NCI-H460 (cell line): ENCODE data around the gene FSTL5. TPM values are rescaled to one million over a fixed set of nuclear protein-coding genes. Genes with fewer than 3 reads are reported as not detected.
"Not testable (repeated sequence)": the region's sequence is repeated elsewhere in the genome, so short reads cannot be mapped to it uniquely, and the experiment has no call there.

Source experiments
- DNase-seq: peaks from one replicate; pipeline ENCODE4 v3.0.0-alpha.2; 2016; ENCODE audit warnings: low read depth; ENCODE audit errors: extremely low read depth
- polyA plus RNA-seq: library from polyadenylated mRNA; depleted of rRNA; stranded (reverse); fragments of >200 nt; gene quantifications from 2 replicates; pipeline ENCODE4 v1.2.3, GENCODE V29; 2014; cell fraction: nucleus; rRNA removed
- total RNA-seq: library from RNA; depleted of rRNA; stranded (reverse); fragments of >200 nt; shearing (Covaris generic); gene quantifications from 2 replicates; pipeline ENCODE4 v1.2.3, GENCODE V29; 2014; rRNA removed

Gene FSTL5
- total RNA-seq, result 0.02 TPM in 1 of 2 replicates, not detected in the other
- polyA plus RNA-seq, result not detected in 2 replicates

DNA sequence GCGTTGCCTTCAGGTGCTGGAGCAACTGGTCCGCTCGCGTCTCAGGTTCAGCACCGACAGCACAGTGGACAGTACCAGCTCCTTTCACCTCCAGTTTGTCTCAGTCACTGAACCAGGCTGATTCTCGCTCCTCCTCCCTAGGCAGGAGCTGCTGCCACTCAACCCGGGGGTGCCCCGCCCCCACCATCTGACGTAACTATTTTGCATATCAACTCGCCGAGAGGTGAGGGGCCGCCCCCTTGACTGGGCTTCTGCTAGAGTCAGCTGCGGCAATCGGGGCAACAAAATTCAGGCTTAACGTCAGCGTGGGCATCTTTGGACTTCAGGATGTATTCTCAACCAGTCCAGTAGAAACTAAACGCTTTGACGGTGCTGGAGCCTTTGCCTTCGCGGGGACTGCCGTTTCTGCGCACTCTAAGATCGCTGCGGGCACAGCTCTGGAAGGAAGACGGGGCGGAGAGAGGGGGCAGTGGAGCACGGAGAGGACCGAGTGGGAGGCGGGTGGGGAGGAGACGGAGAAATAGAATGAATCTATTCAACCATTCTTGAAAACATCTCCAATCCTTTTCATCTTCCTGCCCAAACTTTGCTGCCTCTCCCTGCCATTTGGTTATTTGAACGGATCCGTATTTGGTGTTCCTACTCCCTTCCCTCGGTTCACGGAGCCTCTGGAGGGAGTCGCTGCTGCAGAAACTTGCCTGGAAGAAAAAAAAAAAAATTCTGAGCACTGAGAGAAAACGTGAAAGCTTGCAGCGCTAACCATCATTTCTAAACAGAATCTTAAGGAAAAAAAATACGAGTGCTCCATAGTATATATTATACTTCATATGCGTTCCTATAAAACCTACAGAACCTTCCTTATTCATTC is at the start of gene FSTL5:
TSS of gene FSTL5 (minus strand) at position 109 of the 868 bp plus-strand sequence. CDS start 52,604 bp downstream, outside the sequence.
- peak; percentile 74 for DNase-seq

DNA sequence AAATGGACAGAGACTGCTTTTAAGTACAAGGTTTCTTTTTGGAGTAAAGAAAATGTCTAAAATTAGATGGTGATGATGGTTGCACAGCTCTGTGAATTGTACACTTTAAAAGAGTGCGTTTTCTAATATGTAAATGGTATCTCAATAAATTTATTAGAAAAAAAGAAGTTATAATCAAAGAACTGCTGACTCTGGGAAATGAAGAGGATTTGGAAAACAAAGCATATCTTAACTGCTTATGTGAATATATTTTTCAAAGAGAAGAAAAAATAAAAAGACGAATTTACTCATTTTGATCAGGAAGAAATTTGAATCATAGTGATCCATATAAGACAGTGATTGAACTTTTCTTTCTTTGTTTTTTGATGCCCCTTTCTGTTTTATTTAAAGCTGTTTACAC is 45.9 kb upstream of the FSTL5 start:
- DNase-seq, result no peak

DNA sequence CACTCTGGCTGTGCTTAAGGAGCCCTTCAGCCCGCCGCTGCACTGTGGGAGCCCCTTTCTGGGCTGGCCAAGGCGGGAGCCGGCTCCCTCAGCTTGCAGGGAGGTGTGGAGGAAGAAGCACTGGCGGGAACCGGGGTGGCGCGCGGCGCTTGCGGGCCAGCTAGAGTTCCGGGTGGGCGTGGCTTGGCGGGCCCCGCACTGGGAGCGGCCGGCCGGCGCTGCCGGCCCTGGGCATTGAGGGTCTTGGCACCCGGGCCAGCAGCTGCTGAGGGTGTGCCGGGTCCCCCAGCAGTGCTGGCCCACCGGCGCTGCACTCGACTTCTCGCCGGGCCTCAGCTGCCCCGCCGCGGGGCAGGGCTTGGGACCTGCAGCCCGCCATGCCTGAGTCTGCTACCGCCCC is 39.7 kb upstream of the FSTL5 start:
- not testable (repeated sequence) for DNase-seq

DNA sequence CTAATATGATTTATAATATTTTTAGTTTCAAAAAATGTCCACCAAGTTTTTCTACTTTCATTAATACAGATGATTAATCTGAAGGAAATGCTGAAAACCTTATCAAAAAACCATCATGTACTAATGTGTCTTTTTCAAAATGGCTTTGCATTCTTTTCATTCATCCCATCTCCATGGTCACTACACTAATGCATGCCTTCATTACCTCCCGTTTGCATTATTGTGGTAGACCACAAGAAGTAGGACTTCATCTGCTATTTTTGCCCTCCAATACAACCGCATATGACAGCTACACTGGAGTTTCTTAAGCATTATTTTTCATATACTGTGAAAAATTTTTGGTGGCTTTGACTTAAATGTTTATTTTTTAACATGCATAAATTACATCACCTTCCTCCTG is 37.9 kb upstream of the FSTL5 start:
- no peak for DNase-seq

DNA sequence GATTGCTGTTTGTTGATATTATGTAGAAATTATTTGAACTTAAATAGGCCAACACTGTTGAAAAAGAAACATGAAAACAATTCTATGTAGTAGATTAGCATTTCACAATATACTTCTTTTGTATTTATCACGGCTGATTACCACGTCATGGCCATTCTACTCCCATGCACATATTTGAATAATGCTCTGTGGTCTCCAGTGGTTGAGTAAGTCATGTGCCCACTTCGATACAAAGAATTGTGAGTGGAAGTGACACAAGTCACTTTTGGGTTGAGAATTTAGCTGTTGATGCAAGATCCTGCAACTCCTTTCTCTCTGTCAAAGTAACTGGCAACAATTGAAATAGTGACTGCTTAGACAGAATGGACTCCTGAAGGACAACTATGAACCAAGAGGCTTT is 6.7 kb upstream of the FSTL5 start:
- DNase-seq, result no peak

DNA sequence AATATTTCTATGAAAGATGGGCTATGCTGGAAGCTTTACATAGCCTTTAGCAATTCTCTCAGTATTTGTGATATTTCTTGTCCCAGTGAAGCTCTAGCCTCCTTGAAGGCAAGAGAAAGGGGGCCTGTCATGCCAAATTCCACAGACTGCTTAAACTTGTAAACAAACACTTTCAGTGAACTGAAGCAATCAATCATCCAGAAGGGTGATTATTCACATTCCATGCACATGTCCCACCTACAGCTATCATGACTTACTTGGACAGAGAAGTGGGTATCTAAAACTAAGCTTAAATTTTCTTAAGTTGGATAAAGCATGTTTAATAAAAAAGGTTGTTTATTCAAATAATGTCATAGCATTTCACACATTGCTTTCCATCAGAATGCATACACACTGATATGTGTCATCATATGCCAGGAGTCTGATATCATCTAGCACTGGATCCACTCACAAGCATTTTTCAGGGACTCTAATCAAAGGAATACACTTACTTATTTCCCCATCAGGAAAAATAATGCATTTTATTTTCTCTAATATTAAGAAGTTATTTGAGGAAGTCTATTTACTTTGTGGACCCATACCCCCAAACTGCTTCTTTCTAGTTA is 1.2 kb upstream of the FSTL5 start:
- DNase-seq, result no peak

DNA sequence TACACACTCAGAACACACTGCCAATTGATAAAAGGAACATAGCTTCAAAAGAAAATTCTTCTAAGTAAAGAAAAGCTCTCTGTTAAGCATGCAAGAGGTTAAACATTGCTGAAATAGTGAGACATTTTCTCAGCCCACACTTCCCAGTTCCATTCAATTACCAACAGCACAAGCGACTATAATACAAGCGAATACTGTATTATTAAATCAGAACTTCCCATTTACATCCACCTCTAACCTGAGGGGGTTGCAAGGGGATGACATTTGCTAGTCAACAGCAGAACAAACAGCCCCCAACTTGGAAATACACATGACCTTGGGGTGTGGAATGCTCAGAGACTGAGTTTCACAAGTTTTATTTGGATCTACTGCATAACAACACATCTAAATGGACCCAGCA is 1.1 kb downstream of the FSTL5 start:
- DNase-seq, result no peak

DNA sequence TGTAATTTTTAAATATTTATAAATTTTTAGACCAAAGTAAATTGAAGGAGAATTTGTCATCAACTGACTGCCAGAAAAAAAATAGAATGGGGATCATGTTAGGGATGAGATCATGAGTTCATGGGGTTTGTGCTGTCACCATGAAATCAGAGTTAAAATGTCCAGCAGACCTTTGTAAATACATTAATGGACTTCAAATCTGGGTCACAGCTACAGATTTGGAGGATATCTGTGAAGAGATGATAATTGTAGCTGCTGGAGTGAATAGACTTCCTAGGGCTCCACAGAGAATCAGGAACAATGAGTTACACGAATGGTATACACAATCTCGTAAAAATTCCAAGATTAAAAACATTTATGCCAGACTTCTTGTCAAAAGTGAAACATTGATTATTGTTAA is 6.6 kb downstream of the FSTL5 start:
- no peak for DNase-seq

DNA sequence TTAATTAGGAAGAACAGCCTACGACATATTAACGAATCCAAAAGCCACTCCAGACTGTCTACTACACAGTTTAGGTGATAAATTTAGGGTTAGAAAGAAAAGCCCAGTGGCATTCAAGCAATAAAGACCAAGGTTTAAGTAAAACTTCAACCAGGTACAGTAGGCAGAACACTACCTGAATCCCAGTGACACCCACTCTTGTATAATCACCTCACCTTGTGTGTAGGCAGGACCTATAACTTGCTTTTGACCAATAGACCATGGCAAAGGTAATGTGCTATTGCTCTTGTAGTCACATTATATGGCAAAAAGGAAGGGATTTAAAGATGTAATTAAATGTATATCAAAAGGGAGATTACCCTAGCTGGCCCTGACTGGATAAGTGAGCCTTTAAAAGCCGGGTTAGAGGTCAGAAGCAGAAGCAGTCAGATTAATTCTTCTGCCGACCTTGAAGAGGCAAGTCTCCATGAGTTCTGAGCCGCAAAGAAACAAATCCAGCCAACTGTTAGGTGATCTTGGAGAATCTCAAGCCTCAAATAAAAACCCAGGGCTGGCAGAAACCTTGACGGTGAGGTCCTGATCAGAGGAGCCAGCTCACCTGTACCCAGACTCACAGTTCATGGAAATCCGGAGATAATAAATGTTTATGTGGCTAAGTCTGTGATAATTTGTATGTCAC is 8.8 kb downstream of the FSTL5 start:
- no peak for DNase-seq

DNA sequence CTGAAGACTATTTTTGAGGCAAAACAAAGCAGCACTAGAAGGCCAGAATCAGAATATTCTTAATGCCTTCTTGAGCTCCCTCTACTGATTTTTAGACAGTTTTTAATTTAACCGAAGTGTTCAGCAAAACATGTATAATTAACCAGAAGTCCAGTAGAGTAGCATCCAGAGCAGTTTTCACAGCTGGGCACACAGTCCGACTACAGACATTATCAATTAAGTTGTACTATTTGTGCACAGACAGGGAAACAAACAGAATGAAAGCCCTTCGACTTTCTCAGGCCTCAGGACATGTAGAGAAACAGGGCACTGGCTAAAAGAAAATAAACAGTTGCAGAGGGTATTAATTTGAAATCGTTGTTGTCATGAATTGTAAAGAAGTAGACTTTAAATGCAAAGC is 11.9 kb downstream of the FSTL5 start:
- DNase-seq, result no peak

DNA sequence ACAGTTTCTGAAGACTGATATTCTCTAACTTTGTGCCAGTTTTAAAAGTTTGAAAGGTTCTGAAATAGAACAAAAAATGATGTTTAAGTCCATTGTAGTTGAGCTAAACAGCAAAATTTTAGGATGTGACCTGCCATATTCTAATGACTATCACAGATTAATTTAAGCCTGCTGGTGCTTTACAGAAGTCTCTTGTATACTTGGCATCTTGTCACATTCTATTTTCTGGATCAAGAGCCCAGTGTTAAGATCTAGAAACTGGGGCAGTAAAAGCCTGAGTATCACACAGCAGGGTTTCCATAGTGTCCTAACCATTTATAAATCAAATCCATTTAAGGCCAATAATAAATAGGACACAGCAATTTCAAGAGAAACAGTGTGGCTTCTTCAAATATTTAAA is 12.4 kb downstream of the FSTL5 start:
- DNase-seq, result no peak

DNA sequence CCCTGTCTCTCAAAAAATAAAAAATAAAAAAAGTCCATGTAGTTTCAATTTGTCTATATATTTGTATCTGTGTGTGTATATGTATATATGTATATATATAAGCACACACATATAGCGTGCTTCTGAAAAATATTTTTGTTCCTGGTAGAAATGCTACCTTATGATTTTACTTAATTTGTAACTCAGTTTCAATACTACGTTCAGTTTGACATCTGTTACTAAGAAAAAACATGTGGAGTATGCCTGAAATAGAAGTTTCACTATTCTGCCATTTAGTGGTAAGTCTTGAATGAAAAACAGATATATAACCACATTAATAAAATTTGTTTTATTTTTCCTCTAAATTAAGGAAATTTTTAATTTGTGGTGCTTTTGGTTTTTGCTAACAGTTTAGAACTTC is 14.2 kb downstream of the FSTL5 start:
- no peak for DNase-seq

DNA sequence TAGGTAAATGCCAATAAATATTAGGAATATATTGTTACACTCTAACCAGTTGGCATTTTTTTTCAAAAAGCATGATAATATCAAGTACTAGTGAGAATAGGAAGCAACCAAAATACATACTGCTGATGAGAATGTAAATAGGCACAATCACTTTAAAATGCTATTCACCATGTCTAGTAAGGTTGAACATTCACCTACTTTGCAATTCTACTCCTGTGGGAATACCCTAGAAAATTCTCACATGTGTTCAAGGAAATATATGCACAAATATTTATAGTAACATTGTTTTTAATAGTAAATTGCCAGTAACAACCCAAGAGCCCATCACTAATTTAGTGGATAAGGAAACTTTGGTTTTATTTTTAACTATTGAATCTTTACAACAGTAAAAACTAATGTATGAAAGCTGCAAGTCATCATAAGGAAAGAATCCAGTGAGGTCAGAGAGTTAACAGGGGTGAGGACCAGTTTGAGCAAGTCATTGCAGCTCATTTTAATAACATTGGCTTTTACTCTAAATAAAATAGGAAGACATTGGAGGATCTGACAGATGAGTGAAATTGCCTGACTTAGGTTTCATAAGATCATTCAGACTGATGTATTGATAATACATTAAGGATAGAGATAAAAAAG is 23.6 kb downstream of the FSTL5 start:
- DNase-seq, result no peak

DNA sequence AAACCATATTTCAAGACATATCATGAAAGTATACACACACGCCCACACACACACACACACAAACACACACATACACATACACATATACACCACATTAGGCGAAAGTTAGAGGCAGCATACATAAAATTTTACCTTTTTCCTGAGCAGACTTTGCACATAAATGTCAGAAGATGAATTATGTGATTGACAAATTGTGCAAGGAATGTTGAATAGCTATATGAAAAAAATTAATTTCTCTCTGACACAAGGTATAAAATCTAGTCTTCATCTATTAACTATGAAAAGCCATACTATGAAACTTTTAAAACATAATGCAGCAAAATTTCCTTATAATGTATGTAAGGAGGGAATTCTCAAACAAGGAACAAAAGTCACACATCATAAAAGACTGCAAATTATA is 24.4 kb downstream of the FSTL5 start:
- DNase-seq, result no peak

DNA sequence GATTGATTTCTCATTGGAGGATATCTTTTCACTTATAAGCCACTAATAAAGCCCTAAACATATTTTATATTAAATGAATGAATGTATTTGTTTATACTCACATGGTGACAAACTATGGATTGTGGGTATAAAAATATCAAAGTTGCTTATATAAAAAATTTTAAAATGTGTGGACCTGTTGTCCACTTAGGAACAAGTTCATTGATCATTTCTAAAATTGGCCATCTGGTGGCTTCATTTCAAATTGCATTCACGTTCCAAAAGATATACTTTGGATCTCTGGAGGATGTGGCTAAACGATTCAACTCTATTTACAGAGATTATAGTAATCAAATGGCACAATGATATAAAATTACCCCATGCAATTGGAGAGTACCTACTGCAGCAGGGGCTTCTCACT is 32.5 kb downstream of the FSTL5 start:
- peak; percentile 1 for DNase-seq

DNA sequence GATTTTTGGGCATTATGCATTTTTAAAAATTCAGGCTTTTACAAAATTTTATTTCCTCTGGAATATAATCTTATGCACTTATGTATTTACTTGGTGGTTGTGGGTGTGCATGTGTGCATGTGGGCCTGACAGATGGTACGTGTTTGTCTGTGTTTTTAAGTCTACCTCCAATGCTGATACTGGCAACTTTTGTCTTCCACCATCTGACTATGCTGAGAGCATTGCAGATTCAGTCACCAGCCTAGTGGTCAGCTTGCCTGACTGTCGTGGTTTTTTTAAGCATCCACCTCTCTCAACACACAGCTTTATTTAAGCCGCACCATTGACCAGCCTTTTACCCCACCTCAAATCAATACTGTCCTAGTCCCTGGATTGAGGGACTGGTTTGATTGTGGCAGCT is 37.1 kb downstream of the FSTL5 start:
- no peak for DNase-seq

DNA sequence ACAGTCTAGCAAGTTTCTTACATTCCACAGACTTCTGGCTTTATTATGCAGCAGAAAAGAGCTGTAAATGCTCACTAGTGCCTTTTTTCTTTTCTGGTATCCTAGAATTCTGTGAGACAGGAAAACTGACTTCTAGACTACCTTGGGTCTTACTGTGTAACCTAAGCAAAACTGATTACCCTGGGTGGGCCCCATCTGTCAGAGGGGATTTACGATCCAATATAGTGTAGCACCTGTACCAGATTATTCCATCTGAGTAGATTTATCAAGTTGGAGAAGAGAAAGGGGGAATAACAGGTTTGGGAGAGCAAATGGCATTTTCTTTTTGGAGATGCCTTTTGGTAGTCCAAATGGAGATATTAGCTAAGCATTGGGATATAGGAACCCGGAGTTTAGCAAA is 46.7 kb downstream of the FSTL5 start:
- DNase-seq, result no peak

DNA sequence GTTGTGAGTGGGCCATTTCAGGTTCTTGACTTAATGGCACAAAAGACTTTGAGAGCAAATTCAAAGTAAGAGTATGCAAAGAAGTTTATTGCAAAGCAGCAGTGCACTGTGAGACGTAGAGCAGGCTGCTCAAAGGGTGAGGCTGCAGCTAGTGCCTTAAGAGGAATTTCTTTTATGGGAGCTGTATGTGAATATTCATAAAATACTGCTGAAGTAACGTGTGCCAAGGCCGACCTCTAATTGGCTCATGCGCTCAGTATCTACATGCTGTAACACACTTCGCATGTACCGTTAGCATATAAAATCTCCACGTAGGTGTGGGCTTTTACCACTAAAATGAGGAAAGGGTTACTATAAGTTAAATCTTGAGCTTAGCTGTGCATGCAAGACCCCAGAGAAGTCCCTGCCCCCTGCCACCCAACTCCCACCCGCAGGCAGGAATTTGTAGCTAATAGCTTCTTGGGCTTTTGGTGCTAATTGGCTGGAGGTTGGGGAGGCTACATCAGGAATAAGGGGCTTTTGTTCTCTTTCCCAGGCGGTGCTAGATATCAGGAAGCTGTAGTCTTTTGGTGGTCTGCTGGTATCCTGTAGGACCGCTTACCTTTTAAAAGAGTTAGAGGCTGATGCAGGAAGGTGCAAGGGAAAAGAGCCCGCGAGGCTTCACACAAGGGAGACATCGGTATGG is 47.6 kb downstream of the FSTL5 start:
- no peak for DNase-seq

DNA sequence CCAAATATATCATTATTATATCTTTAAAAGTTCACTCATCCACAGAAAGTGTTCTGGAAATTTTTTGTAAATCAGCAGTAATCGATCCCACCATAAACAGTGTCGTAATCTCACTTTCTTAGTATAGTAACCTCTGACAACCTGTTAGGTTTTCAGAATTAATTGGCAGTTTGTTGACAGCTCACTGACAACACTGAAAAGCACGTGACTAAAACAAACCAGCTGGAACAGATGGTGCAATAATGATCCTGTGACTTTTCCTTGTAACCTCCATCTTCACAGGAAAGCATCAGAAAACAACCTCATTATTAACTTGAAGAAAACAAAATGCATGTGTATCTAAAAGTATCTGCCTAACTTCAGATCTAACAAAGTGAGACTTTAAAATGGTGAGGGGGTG is 48.5 kb downstream of the FSTL5 start:
- DNase-seq, result no peak

DNA sequence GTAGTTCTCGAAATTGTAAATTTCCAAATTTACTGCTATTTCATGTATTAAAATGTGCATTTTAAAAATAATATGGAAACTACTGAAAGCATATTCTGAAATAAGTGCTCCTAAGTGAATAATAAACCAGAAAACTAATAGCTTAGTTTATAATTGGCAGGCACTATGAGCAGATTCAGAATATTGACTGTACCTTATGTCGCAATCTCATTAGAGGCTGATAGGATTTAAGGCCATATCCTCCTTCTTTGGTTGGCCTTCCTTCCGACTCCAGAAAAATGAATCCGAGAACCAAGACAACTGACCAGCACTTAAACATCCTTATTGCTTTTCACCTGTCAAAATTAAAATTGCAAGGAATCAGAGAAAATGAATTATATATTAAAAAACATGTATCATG is 52.7 kb downstream of the FSTL5 start:
- no peak for DNase-seq
